Measurements from ENCODE around the gene TLR10. TPM values are rescaled to one million over a fixed set of nuclear protein-coding genes. Genes with fewer than 3 reads are reported as not detected.

The TLR10 gene
- polyA plus RNA-seq, 1 donor from 2014 or later, result 0.14 TPM

GRCh38 chr4:38762560-38762959 lies 20.2 kb downstream of the TLR10 start:
- no peaks in the 10 kb centered on the region for H3K79me2 ChIP-seq (replicated peaks; ENCODE audit: insufficient read depth, low read length)
- H3K4me2 ChIP-seq (ENCODE audit: low read length), result no peak overlapping the region
- no peaks in the 10 kb centered on the region for H3K27me3 ChIP-seq (ENCODE audit: insufficient read depth, low read depth, low read length)
- H3K9me2 ChIP-seq (ENCODE audit: insufficient read depth, low read length), result no peaks in the 10 kb centered on the region
- H3K36me3 ChIP-seq (ENCODE audit: insufficient read depth, low read length), result no peaks in the 10 kb centered on the region
- H3K9ac ChIP-seq (ENCODE audit: low read length), result no peak overlapping the region
- no peaks in the 10 kb centered on the region for H3K9me3 ChIP-seq (ENCODE audit: low read length)
- H3K27ac ChIP-seq (ENCODE audit: low read length), result no peak overlapping the region
- no peaks in the 10 kb centered on the region for H4K20me1 ChIP-seq (ENCODE audit: insufficient read depth)
- TF ChIP-seq REST (IDR thresholded peaks at IDR 0.05; ENCODE audit: borderline replicate concordance) (no peak), EP300 (conservative IDR thresholded peaks at IDR 0.05; ENCODE audit: poor library complexity, severe bottlenecking) (no peak), CTCF (IDR thresholded peaks at IDR 0.05; ENCODE audit: poor library complexity, severe bottlenecking) (no peak), RAD21 (conservative IDR thresholded peaks at IDR 0.05) (no peak), TAF1 (IDR thresholded peaks at IDR 0.05; ENCODE audit: low read depth) (no peak), SMC3 (conservative IDR thresholded peaks at IDR 0.05; ENCODE audit: poor library complexity) (no peak), EZH2 (IDR thresholded peaks at IDR 0.05; ENCODE audit: borderline replicate concordance, insufficient read depth, low read length, poor library complexity, severe bottlenecking) (no peak), POLR2AphosphoS5 (IDR thresholded peaks at IDR 0.05) (no peak)
- no peaks in the 10 kb centered on the region for H3F3A ChIP-seq (ENCODE audit: insufficient read depth, low read length, poor library complexity, severe bottlenecking)
- no peak overlapping the region for H3K4me3 ChIP-seq (ENCODE audit: low read length)
- no peak overlapping the region for H2AFZ ChIP-seq (ENCODE audit: low read depth, low read length)

GRCh38 chr4:38759790-38760122 lies 23.0 kb downstream of the TLR10 start:
- Histone ChIP-seq H3K4me2 (ENCODE audit: low read length) (no peak overlapping the region), H2AFZ (ENCODE audit: low read depth, low read length) (no peak overlapping the region), H3K27me3 (ENCODE audit: insufficient read depth, low read depth, low read length) (no peaks in the 10 kb centered on the region), H4K20me1 (ENCODE audit: insufficient read depth) (no peaks in the 10 kb centered on the region), H3K9me3 (ENCODE audit: low read length) (no peaks in the 10 kb centered on the region), H3K36me3 (ENCODE audit: insufficient read depth, low read length) (no peaks in the 10 kb centered on the region), H3K27ac (ENCODE audit: low read length) (no peak overlapping the region), H3F3A (ENCODE audit: insufficient read depth, low read length, poor library complexity, severe bottlenecking) (no peaks in the 10 kb centered on the region), H3K79me2 (replicated peaks; ENCODE audit: insufficient read depth, low read length) (no peaks in the 10 kb centered on the region), H3K9me2 (ENCODE audit: insufficient read depth, low read length) (no peaks in the 10 kb centered on the region), H3K4me3 (ENCODE audit: low read length) (no peak overlapping the region), H3K9ac (ENCODE audit: low read length) (no peak overlapping the region)
- no peak for TF ChIP-seq POLR2AphosphoS5 (IDR thresholded peaks at IDR 0.05)
- TF ChIP-seq REST (IDR thresholded peaks at IDR 0.05; ENCODE audit: borderline replicate concordance), result no peak
- TF ChIP-seq SMC3 (conservative IDR thresholded peaks at IDR 0.05; ENCODE audit: poor library complexity), result peak; percentile 19
- peak; percentile 10 for TF ChIP-seq CTCF (IDR thresholded peaks at IDR 0.05; ENCODE audit: poor library complexity, severe bottlenecking)
- no peak for TF ChIP-seq EZH2 (IDR thresholded peaks at IDR 0.05; ENCODE audit: borderline replicate concordance, insufficient read depth, low read length, poor library complexity, severe bottlenecking)

All from neural cell (in vitro differentiated cells).